GM21723 (cell line): Measurements from ENCODE around the gene KRTAP10-12.

Experiments
- ATAC-seq: cut with Tn5 transposase; IDR thresholded peaks from one replicate; pipeline ENCODE4 v1.9.1; 2021; ENCODE audit warnings: mild to moderate bottlenecking, moderate library complexity; ENCODE audit not compliant: unreplicated experiment

The KRTAP10-12 gene

DNA sequence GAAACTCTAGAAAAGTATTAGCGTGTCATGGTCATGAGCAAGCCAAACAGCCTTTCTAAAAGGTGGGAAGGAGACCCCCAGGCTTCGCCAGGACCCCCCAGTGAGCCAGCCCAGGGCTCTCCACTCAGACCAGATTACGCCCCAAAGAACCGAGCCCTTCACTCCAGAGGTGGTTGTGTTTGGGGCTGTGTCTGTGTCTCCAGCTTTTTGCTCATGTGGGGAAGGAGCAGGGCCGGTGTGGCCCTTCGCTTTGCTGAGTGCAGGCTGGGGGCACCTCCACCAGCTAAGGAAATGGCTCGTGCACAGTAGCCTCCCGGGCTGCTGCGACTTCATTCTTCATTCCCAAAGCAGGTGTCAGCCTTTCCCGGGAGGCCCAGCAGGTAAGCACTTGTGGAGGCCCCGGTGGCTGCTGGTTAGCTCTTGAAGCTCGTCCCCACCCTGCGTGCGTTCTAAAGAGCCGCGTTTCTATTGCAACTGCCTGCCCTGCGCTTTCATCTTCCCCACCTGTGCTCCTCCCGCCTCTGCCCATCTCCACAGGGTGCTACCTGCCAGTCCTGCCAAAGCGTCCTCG lies 13.9 kb downstream of the KRTAP10-12 start:
- no peak for ATAC-seq

DNA sequence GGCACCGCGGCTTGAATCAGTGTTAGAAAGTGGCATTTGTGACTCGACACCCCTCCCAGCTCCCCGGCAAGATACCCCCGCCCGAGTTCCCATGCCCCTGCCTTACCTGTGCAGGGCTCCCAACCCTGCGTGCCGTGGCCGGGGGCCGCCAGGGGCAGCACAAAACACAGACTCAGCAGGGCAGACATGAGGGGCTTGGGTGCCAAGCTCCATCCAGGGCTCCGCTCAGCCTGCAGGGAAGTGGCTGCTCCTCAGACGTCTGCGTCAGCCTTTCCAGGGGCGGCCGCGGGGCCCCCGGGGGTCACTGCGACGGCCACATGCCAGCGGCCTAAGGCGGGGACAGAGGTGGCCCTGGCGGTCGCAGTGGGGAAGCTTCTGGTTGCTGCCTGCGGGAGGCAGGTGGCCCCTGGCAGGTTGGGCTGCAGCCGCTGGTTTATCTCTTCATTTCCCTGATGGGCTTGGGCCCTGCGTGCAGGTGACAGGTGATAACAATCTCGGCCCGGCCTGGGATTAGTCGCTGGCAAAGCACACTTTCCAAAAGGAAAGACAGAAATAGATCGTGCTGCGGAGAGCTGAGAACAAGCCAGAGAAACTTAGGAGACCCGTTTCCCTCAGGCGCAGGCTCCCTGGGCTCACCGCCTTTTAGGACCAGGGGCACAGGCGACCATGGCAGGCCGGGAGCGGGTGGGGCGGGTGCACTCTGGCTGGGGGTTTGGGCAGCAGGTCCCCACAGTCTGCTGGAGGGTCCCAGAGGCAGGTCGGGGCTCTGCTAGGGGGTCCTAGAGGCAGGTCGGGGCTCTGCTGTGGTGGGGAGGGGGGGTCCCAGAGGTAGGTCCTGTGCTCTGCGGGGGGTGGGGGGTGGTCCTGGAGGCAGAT lies 14.6 kb downstream of the KRTAP10-12 start, which contains the start of gene TSPEAR:
Gene TSPEAR (minus strand): TSS at position 246 of the 876 bp plus-strand sequence. CDS start 58 bp downstream, at position 188.
- ATAC-seq = no peak

DNA sequence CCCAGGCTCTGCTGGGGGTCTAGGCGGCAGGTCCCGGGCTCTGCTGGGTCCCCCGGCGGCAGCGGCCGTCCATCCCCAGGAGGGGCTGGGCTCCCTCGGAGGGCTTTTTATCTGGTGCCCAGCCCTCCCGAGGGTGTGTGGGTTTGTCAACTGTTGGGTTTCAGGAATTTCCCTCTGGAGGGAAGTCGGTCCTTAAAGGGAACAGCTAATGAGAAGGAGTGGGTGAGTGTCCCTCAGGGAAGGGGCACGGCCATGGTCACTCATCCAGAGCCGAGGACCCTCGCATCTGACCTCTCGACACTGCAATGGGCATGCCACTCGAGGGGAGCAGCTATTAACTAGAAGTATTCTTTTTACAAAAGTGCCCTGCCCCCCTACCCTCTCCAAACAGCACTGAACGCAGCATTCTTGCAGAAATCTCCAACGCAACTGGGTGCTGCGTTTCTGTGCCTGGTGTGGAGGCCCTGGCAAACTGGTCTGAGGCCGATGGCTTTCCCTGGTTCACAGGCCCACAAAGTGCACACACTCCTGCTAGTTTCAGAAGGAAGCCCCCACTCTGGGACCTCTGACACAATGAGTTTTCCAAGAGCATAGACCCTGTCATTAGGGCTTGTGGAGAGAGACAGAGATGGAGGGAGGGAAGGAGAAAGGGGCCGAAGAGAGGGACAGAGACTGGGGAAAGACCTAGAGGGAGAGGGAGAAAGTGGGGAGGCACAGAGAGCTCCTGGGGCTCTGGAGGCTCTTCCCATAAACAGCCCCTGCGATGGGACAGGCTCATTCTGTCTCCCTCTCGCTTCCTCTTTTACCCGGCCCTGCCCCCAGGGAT lies 15.4 kb downstream of the KRTAP10-12 start:
- no peak for ATAC-seq

DNA sequence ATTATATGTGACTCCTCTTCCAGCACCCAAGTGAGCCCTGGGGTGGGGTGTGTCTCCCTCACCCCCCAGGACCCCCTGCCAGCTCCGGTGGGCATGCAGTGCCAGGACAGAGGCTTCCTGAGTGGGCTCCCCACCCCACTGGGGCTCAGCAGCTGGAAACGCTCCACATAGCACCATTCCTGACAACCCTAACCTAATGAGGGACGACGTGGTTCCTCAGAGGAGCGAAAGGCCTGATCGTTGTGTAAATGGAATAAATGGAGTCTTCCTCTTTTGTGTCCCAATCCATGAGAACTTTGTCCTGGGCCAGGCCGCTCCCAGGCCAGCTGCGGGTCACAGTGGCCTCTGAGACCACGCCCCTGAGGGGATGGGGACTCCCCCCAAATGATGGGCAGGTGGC lies 16.2 kb downstream of the KRTAP10-12 start:
- ATAC-seq = no peak

DNA sequence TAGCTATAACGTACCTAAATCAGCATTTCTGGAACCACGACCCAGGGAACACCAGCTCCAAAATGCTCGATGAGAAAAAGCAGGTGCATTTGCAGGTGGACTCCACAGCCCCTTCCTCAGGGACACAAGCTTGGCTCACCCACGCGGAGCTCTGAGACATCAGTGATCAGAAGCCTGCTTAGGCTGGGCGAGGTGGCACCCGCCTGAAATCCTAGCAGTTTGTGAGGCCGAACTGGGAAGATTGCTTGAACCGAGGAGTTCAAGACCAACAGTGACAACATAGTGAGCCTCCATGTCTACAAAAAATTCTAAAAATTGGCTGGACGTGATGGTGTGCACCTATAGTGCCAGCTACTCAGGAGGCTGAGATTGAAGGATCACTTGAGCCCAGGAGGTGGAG lies 16.9 kb downstream of the KRTAP10-12 start:
- ATAC-seq = no peak

DNA sequence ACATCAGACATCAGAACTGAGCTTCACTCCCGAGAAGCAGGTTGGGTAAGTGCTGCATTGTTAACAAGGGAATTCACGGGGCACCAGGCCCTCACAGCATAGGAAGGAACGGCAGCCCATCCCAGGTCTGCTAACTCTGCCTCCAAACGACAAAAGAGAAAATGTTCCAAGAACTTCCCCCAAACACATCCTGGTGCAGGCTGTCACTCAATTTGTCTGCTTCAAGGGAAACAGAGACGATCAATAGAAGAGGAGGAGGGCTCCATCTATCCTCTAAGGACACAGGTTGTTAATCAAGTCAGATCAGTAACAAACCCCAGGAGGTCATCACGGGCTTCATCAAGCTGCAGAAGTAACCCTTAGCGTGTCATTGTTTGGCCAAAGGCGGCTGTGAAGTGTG lies 17.9 kb downstream of the KRTAP10-12 start:
- ATAC-seq = no peak

DNA sequence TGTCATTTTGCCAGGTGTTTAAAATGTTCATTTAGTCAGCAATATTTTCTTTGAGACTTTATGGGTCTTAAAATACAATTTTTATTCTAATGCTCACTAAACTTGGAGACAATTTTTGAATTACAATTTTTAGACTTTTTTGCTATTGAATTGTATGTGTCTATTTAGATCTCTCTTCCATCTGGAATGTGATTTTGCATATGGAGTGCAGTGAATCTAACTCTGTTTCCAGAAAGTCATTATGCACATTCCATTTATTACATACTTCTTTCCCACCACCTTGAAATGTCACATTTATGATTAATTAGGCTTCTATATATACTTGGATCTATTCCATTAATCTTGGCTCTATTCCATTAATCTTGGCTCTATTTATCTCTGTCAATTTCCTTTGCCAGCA lies 20.0 kb downstream of the KRTAP10-12 start:
- no peak for ATAC-seq

DNA sequence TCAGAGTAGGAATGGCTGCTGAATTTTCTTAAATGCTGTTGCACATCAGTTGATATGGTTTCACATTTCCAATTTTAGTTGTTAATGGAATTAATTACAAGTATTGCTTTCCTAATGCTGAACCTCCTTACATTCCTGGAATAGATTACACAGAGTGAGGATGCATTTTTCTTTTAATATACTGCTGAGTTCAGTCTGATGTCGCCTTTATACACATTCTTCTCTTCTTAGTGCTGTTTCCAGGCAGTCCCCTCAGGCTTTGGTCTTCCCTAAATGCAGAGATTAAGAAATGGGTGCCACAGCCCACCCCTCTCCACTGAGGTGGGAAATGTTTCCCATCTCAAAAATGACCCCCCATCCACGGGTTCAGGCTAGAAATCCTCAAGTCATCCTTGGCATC lies 21.1 kb downstream of the KRTAP10-12 start:
- no peak for ATAC-seq

DNA sequence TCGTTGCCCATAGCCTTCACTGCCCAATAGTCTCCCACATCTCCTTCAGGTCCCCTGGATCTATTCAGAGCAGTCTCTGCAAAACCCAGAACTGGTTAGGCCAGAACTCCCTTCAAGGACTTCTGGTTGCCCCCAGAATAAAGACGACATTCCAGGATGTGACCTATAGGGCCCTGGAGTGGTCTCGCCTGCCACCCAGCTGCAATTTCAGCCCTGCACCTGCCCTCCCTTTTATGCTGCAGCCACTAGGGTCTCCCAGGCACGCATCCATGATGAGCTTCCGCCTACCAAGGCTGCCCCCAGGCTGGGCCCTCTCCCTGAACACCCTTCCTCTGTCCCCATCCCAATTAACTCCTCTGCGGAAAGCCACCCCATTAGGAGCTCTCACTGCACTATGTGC lies 21.6 kb downstream of the KRTAP10-12 start:
- ATAC-seq = no peak

DNA sequence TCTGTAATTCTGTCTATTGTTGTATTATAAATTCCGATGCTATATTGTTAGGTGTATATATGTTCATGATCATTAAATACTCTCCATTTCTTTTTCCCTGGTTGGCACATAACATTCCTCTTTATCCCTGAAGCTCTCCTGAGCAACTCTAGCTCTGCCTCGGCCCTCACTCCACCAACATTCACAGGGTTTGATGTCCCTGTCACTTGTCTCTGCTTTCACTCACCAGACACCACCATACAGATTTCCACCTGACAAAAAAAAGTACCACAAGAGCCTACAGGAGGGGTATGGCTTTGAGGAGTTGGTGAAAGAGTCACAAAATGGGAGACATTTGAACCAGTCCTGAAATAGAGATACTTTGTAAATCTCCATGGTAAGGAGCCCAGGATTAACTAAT lies 23.2 kb downstream of the KRTAP10-12 start:
- ATAC-seq = no peak

DNA sequence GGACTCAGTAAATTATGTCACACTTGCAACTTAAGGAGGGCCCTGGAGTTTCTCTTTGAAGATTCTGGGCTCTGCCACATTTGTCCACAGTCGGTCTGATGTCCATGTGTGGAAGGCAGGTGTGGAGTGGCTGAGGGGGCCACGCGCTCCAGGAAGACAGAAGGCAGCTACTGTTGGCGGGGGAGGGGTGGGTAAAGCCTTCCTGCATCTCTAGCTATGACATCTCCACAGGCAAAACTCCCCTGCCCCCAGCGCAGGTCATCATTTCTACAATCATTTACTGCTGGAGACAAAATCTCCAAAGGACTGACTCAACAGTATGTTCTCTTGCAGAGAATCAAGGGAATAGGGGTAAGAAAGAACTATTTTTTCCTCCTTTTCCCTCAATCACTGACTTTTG lies 25.8 kb downstream of the KRTAP10-12 start:
- ATAC-seq = no peak

DNA sequence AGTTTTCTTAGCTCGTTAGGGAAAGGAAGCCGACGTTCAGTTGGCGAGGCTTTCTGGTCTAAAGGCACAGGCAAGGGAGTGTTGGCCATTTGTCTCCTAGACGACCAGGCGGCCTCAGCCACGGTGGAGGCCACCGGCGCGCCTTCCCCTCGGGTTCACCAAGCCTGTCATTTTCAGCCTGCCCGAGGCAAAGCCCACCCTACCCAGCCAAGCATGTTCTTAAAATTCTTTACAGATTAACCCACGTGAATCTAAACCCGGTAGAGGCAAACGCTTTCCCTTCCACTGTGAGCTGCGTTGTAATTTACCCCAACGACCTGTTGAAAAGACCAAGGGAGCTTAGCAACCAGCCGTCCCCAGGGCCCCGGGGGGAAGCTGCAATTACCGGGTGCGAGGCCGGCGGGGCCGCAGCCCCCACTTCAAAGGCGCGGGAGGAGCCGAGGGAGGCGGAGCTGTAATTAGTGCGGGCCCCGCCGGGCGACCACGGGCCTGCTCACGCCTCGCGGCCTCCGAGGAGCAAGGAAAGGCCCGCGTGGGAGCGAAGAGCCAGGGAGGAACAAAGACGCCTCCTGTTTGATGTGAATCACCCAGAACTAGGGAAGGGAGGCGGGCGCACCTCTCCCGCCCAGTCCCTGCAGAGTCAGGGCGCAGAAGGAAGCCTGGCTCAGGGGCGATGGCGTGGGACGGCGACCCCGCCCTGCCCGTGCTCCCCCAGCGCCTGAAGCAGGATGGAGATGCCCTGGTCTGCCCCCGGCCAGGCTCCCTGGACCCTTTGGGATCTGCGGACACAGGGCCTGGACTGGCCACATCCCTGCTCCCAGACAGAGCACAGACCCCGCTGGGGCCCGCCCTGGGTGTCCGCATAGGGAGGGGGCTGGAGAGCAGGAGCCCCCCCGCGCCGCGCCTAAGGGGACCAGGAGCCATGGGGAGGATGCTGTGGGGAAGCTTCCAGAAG lies 26.5 kb downstream of the KRTAP10-12 start:
- no peak for ATAC-seq

DNA sequence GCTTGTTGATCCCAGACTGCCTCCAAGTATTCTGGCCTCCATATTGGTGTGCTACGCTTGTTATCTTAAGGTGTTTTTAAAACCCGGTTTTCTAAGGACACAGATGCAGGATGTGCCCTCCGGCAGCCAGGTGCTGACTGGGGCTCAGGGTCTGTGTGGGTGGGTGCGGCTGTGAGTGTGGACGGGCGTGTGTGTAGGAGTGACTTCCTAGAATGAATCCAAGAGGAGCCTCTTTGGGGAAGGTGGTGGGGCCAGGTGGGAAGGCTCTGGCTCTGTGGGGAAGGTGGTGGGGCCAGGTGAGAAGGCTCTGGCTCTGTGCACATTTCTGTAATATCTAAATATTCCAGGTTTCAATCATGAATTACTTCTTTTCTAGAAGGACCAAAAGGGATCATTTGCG lies 27.2 kb downstream of the KRTAP10-12 start:
- ATAC-seq = no peak

DNA sequence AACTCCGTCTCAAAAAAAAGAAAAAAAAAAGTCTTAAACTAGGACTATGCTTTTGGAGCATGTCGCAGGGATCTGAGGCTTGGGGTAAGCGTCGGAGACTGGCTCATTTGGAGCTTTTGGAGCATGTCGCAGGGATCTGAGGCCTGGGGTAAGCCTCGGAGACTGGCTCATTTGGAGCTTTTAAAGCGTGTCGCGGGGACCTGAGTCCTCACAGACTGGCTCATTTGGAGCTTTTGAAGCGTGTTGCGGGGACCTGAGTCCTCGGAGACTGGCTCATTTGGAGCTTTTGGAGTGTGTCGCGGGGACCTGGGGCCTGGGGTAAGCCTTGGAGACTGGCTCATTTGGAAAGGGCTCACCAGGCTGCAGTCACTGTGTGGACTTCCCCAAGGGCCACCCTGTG lies 28.0 kb downstream of the KRTAP10-12 start:
- ATAC-seq = no peak

DNA sequence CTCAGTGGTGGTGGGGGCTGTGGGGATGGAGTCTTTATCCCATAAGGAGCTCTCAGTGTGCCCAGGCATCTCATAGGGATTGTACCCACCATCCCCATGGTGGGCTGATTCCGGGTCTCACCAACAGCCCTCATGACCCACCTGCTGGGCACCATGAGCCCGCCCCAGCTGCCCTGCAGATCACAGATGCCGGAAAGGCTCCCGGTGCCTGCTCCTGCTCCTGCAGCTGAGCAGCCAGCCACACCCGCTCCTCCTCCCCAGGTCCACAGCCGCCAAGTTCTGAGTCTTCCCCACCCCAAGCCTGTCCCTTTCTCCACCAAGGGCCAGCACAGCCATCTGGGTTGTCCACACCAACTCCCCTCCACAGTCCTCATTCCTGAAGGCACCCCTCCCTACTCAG lies 29.9 kb downstream of the KRTAP10-12 start:
- no peak for ATAC-seq

DNA sequence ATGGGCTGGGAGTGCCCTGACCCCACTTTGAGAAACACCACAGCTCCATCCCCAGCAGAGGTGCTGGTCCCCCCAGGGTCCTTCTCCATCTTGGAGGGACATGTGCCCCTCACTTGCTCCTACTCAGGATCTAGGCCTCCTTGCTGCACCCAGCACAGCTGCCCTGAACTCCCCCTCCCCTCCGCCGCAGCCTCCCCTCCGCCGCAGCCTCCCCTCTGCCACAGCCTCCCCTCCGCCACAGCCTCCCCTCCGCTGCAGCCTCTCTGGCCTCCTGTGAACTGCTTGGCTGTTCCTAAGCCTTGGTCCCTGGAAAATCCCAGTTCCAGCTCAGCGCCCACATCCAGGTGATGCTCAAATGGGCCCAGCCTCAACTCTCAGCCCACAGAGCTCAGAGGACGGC lies 30.3 kb downstream of the KRTAP10-12 start:
- ATAC-seq = no peak

DNA sequence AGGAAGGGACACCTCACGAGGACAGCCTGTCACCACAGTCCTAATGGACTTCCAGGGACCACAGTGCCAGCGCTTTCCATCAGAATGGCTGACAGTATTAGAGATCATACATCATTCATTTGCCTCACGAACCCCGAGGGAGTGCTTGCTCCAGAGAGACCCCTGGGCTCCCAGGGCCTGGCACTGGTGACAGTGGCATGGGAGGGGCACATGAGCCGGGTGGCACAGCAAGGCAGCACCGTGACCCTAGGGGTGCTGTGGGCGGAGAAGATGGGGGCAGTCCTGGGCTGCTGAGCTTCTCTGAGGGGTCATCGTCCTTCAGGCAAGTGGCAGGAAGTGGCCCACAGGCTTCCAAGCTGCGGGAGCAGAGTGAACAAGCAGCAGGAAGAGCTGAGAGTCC lies 30.8 kb downstream of the KRTAP10-12 start:
- no peak for ATAC-seq

DNA sequence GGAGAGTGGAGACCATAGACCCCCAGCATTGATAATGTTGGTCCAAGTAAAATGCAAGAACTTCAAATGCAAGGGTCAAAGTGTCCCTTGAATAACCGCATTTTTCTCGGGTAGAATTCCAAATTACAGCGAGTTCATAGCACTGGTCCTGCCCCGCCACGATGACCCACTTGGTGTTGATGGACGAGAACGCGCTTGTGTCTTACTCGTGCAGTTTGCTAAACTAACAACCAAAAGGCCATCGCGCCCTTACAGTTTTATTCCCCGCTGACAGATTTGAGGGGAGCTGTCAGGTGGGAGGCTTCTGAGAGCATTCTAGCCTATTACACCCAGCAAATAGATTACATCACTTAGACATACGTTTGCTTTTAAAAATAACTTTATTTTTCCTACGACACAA lies 31.7 kb downstream of the KRTAP10-12 start:
- no peak for ATAC-seq

DNA sequence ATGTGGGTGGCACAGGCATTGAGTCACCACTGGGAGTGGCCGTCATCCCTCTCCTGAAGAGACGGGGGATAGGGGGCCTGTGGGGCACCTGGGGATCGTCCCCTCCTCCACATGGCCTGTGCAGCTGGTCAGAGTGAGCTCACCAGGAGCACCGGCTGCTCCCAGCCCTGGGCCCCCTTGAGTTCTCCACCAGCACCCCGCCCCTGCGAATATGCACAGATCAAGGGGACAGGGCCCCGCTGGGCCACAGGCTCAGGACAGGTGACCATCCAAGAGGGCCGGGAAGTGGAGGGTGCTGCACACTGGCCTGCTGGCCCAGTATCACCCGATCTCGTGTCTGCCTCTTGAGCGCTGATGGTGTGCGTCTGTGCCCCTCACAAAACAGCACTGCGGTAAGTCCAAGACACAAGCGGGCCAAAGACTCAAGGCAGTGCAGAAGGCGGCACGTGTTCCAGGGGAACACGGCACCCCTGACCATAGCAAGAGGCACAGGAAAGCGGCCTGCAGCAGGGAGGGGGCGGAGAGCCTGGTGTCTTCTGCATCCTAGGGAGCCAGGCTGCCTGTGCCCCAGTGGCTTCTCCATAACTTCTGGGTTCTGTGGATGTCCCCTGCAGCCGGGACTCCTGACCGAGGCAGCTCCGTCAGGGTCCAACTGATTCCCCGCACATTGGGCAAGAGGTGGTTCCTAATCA lies 32.5 kb downstream of the KRTAP10-12 start:
- no peak for ATAC-seq

DNA sequence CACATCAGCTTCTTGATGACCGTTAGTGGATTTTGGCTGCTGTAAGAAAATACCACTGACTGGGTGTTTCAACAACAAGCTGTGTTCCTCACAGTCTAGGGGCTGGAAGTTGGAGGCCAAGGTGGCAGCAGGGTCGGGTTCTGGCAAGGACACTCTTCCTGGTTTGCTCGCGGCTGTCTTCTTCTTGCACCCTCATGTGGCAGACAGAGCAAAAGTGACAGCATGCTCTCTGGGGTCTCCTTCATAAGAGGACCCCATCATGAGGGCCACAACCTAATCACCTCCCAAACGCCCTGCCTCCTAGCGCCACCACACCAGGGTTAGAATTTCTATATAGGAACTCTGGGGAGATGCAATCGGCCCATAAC lies 33.0 kb downstream of the KRTAP10-12 start:
- ATAC-seq = no peak
